ENCODE measurements around the gene ECSCR.
"Not testable (repeated sequence)": the region's sequence is repeated elsewhere in the genome, so short reads cannot be mapped to it uniquely, and the experiment has no call there.

Gene ECSCR

GRCh38 chr5:139492700-139493192 is 30.2 kb upstream of the ECSCR start:
- TF ChIP-seq CTCF (IDR thresholded peaks at IDR 0.05; ENCODE audit: control insufficient read depth, extremely low read depth, insufficient read depth), result no peak
- H3K4me3 ChIP-seq (ENCODE audit: low read depth, low read length), result no peak overlapping the region
- no peak for DNase-seq (ENCODE audit: low read depth)

- no peak overlapping the region for H3K4me3 ChIP-seq (ENCODE audit: low read depth, low read length)
- no peak for TF ChIP-seq CTCF (IDR thresholded peaks at IDR 0.05; ENCODE audit: control insufficient read depth, extremely low read depth, insufficient read depth)
- DNase-seq (ENCODE audit: low read depth), result no peak
Measured at GRCh38 chr5:139488260-139488659, 25.7 kb upstream of the ECSCR start.

GRCh38 chr5:139486201-139486600 is 23.7 kb upstream of the ECSCR start:
- no peak overlapping the region for H3K4me3 ChIP-seq (ENCODE audit: low read depth, low read length)
- no peak for TF ChIP-seq CTCF (IDR thresholded peaks at IDR 0.05; ENCODE audit: control insufficient read depth, extremely low read depth, insufficient read depth)
- no peak for DNase-seq (ENCODE audit: low read depth)

- not testable (repeated sequence) for H3K4me3 ChIP-seq (ENCODE audit: low read depth, low read length); DNase-seq (ENCODE audit: low read depth)
Measured at GRCh38 chr5:139482890-139483208, 20.3 kb upstream of the ECSCR start.

GRCh38 chr5:139482050-139482889 is 19.7 kb upstream of the ECSCR start, which contains the start of gene STING1:
STING1 (minus strand) TSS chr5:139482758; CDS start chr5:139481704, 1,054 bp downstream.
- H3K4me3 ChIP-seq (ENCODE audit: low read depth, low read length), result no peak within 1 kb of the TSS
- no peak for TF ChIP-seq CTCF (IDR thresholded peaks at IDR 0.05; ENCODE audit: control insufficient read depth, extremely low read depth, insufficient read depth)
- DNase-seq (ENCODE audit: low read depth), result peak; percentile 59

GRCh38 chr5:139481580-139482049 is 19.1 kb upstream of the ECSCR start:
- no peak overlapping the region for H3K4me3 ChIP-seq (ENCODE audit: low read depth, low read length)
- TF ChIP-seq CTCF (IDR thresholded peaks at IDR 0.05; ENCODE audit: control insufficient read depth, extremely low read depth, insufficient read depth), result no peak
- no peak for DNase-seq (ENCODE audit: low read depth)

- TF ChIP-seq CTCF (IDR thresholded peaks at IDR 0.05; ENCODE audit: control insufficient read depth, extremely low read depth, insufficient read depth), result no peak
- no peak overlapping the region for H3K4me3 ChIP-seq (ENCODE audit: low read depth, low read length)
- DNase-seq (ENCODE audit: low read depth), result no peak
Measured at GRCh38 chr5:139481122-139481533, 18.6 kb upstream of the ECSCR start.

- DNase-seq (ENCODE audit: low read depth); H3K4me3 ChIP-seq (ENCODE audit: low read depth, low read length): not testable (repeated sequence)
Measured at GRCh38 chr5:139479729-139480128, 17.2 kb upstream of the ECSCR start.

- H3K4me3 ChIP-seq (ENCODE audit: low read depth, low read length), result not testable (repeated sequence)
Measured at GRCh38 chr5:139478657-139479423, 16.3 kb upstream of the ECSCR start.

More at GRCh38 chr5:139478657-139479423, 16.3 kb upstream of the ECSCR start:
- not testable (repeated sequence) for DNase-seq (ENCODE audit: low read depth)

Data from LNCaP clone FGC (cell line).